ENCODE measurements around the gene TOR1AIP1.
"Not testable (repeated sequence)": the region's sequence is repeated elsewhere in the genome, so short reads cannot be mapped to it uniquely, and the experiment has no call there.

Gene TOR1AIP1

DNA sequence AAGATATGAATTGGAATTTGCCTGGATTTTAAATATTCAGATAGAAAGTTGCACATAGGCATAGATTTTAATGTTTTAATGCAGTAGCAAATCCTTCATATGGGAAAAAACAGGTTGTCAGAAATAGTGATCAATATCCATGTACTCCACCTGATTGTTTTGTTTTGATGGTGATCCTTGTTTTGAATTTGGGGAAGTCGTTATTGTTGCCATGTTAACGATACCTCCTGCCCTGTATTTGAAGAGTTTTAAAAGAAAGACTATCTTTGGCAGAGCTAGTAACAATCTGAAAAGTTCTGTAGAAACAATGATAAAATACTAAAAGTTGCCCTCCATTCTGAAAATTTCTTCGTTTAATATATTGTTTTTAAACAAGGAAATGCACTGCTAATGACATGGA is 73.6 kb downstream of the TOR1AIP1 start:
- no peak for DNase-seq (ENCODE audit: low read depth)
- peak overlapping the region; percentile 74 for H3K4me3 ChIP-seq (ENCODE audit: control insufficient read depth, low read depth, low read length)
- TF ChIP-seq, protein P1, sequence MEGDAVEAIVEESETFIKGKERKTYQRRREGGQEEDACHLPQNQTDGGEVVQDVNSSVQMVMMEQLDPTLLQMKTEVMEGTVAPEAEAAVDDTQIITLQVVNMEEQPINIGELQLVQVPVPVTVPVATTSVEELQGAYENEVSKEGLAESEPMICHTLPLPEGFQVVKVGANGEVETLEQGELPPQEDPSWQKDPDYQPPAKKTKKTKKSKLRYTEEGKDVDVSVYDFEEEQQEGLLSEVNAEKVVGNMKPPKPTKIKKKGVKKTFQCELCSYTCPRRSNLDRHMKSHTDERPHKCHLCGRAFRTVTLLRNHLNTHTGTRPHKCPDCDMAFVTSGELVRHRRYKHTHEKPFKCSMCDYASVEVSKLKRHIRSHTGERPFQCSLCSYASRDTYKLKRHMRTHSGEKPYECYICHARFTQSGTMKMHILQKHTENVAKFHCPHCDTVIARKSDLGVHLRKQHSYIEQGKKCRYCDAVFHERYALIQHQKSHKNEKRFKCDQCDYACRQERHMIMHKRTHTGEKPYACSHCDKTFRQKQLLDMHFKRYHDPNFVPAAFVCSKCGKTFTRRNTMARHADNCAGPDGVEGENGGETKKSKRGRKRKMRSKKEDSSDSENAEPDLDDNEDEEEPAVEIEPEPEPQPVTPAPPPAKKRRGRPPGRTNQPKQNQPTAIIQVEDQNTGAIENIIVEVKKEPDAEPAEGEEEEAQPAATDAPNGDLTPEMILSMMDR (conservative IDR thresholded peaks at IDR 0.05; ENCODE audit: control insufficient read depth, insufficient read depth, low read depth, low read length) = no peak

DNA sequence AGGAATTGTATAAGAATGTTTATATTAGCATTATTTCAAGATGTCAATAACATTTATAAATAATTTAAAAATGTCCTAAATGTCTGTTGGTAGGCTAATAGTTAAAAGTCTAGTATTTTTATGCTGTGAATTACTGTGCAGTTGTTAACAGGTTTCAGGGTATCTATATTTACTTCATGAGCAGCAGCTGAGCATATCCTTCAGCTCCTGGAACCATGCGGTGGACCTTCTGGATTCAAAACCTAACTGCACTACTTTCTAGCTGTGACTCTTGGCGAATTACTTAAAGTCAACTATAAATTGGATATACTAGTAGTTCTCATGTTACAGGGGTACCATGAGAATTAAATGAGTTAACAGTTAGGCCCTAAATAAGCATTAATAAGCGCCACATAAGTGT is 76.3 kb downstream of the TOR1AIP1 start:
- H3K4me3 ChIP-seq (ENCODE audit: control insufficient read depth, low read depth, low read length) = no peak overlapping the region
- no peak for DNase-seq (ENCODE audit: low read depth)
- TF ChIP-seq, protein P1 (conservative IDR thresholded peaks at IDR 0.05; ENCODE audit: control insufficient read depth, insufficient read depth, low read depth, low read length) = no peak

- DNase-seq (ENCODE audit: low read depth); H3K4me3 ChIP-seq (ENCODE audit: control insufficient read depth, low read depth, low read length): not testable (repeated sequence)
These were observed 80.1 kb downstream of the TOR1AIP1 start for GRCh38 chr1:179962168-179962567.

GRCh38 chr1:179966551-179966950 is 84.5 kb downstream of the TOR1AIP1 start:
- TF ChIP-seq, protein P1 (conservative IDR thresholded peaks at IDR 0.05; ENCODE audit: control insufficient read depth, insufficient read depth, low read depth, low read length) = no peak
- DNase-seq (ENCODE audit: low read depth) = no peak
- no peak overlapping the region for H3K4me3 ChIP-seq (ENCODE audit: control insufficient read depth, low read depth, low read length)

DNA sequence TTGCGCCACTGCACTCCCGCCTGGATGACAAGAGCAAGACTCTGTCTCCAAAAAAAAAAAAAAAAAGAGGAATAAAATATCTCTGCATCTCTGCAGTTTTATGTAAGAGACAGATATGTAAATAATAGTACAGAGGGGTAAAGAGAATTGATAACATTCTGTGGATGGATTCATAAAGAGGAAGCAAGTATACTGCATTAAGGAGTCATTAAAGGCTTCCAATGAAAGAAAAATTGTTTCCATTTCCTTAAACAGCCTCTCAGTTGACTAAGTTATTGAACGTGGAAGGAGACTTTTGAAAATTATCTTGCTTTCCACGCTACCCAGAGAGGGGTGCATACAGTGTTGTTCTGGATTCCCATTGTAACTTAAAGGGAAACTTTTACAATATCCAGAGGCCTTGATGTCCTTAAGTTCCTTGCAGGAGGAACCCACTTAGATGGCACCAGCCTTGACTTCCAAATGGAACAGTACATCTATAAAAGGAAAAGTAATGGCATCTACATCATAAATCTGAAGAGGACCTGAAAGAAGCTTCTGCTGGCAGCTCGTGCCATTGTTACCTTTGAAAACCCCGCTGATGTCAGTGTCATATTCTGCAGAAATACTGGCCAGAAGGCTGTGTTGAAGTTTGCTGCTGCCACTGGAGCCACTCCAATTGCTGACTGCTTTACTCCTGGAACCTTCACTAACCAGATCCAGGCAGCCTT is 86.4 kb downstream of the TOR1AIP1 start:
- no peak overlapping the region for H3K4me3 ChIP-seq (ENCODE audit: control insufficient read depth, low read depth, low read length)
- TF ChIP-seq, protein P1 (conservative IDR thresholded peaks at IDR 0.05; ENCODE audit: control insufficient read depth, insufficient read depth, low read depth, low read length) = no peak
- no peak for DNase-seq (ENCODE audit: low read depth)

DNA sequence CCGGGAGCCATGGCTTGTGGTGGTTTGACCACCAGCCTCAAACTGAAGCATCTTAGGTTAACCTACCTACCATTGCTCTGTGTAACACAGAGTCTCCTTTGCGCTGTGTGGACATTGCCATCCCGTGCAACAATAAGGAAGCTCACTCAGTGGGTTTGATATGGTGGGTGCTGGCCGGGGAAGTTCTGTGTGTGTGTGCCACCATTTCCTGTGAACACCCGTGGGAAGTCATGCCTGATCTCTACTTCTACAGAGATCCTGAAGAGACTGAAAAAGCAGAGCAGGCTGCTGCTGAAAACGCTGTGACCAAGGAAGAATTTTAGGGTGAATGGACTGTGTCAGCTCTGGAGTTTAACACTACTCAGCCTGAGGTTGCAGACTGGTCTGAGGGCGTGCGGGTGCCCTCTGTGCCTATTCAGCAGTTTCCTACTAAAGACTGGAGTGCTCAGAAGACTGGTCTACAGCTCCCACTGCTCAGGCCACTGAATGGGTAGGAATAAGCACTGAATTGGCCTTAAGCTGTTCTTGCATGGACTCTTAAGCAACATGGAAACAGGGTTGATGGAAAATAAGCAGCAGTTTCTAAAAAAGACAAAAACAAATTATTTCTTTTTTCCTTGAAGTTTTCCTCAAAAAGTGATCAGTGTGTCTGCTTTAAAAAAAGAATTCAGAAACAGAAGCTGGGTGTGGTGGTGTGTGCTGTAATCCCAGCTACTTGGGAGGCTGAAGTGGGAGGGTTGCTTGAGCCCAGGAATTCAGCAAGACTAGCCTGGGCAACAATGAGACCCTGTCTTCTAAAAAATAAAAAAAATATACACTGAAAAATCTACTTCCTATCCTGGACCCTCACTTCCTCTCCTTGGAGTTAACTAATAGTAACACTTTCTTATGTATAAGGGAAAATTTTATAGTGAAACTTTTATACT is 87.2 kb downstream of the TOR1AIP1 start:
- no peak overlapping the region for H3K4me3 ChIP-seq (ENCODE audit: control insufficient read depth, low read depth, low read length)
- DNase-seq (ENCODE audit: low read depth) = peak; percentile 11
- TF ChIP-seq, protein P1 (conservative IDR thresholded peaks at IDR 0.05; ENCODE audit: control insufficient read depth, insufficient read depth, low read depth, low read length) = no peak
